ENCODE results near the gene VPS8. TPM values are rescaled to one million over a fixed set of nuclear protein-coding genes. Genes with fewer than 3 reads are reported as not detected.

Gene VPS8
- total RNA-seq, 1 donor from 2014 or later: 59.4 TPM

DNA sequence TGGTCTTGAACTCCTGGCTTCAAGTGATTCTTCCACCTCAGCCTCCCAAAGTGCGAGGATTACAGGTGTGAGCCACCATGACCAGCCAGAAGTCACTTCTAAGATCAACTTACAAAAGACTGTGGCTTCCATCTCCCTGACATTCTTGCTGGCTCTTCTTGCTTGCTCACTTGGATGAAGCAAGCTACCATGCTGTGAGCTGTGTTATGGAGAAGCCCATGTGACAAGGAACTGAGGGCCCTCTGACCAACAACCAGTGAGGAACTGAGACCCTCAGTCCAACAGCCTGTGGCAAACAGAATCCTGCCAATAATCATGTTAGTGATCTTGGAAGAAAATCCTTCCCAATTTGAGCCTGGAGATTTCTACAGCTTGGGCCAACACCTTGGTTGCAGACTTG is 7.2 kb upstream of the VPS8 start:
- H3K27me3 Mint-ChIP-seq: peaks cover 11% of the 10 kb centered on the region
- DNase-seq (ENCODE audit: extremely low spot score, unreplicated experiment): no peak

DNA sequence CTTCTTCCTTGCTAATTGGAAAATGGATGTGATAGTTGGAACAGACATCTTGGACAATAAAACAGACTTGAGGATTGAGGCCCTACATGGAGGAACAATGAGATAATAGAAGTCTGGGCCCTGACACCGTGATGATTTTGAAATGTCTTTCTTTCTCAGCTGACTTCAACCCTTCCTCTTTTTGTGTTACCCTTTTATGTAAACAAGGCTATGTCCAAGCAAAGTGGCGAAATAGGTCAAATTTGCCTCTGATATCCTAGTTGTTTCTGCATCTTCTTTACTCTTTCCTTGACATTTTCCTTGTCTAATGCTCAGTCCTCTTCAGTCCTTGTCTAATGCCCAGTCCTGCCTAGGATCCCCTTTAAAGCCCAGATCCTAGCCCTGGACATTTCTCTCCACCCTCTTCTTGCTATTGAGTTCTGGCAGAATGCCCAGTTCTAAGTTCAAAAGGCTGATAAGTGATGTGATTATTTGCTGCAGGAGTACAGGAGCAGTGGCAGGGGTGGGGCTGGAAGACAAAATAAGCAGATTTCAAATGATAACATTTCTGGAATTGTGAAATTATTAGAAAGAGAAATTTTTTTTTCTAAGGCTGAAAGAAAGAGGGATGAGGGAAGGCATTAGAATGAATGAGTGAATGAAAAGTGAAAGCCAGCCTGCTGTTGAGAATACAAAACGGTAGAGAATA is 6.5 kb upstream of the VPS8 start:
- Mint-ChIP-seq H3K4me3 (no peak overlapping the region), H3K27me3 (peaks cover 7% of the 10 kb centered on the region), H3K27ac (no peak overlapping the region), H3K4me1 (ENCODE audit: unreplicated experiment) (peaks cover 13% of the 10 kb centered on the region), H3K36me3 (no peaks in the 10 kb centered on the region), H3K9me3 (no peaks in the 10 kb centered on the region)
- no peak for DNase-seq (ENCODE audit: extremely low spot score, unreplicated experiment)
- TF ChIP-seq, protein P1, sequence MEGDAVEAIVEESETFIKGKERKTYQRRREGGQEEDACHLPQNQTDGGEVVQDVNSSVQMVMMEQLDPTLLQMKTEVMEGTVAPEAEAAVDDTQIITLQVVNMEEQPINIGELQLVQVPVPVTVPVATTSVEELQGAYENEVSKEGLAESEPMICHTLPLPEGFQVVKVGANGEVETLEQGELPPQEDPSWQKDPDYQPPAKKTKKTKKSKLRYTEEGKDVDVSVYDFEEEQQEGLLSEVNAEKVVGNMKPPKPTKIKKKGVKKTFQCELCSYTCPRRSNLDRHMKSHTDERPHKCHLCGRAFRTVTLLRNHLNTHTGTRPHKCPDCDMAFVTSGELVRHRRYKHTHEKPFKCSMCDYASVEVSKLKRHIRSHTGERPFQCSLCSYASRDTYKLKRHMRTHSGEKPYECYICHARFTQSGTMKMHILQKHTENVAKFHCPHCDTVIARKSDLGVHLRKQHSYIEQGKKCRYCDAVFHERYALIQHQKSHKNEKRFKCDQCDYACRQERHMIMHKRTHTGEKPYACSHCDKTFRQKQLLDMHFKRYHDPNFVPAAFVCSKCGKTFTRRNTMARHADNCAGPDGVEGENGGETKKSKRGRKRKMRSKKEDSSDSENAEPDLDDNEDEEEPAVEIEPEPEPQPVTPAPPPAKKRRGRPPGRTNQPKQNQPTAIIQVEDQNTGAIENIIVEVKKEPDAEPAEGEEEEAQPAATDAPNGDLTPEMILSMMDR (conservative IDR thresholded peaks at IDR 0.05): no peak

More for the DNA sequence above, 7.2 kb upstream of the VPS8 start:
- TF ChIP-seq, protein P1 (conservative IDR thresholded peaks at IDR 0.05): no peak
- no peaks in the 10 kb centered on the region for H3K9me3 Mint-ChIP-seq
- H3K4me1 Mint-ChIP-seq (ENCODE audit: unreplicated experiment): peaks cover 13% of the 10 kb centered on the region
- no peak overlapping the region for H3K27ac Mint-ChIP-seq
- H3K36me3 Mint-ChIP-seq: no peaks in the 10 kb centered on the region
- no peak overlapping the region for H3K4me3 Mint-ChIP-seq

DNA sequence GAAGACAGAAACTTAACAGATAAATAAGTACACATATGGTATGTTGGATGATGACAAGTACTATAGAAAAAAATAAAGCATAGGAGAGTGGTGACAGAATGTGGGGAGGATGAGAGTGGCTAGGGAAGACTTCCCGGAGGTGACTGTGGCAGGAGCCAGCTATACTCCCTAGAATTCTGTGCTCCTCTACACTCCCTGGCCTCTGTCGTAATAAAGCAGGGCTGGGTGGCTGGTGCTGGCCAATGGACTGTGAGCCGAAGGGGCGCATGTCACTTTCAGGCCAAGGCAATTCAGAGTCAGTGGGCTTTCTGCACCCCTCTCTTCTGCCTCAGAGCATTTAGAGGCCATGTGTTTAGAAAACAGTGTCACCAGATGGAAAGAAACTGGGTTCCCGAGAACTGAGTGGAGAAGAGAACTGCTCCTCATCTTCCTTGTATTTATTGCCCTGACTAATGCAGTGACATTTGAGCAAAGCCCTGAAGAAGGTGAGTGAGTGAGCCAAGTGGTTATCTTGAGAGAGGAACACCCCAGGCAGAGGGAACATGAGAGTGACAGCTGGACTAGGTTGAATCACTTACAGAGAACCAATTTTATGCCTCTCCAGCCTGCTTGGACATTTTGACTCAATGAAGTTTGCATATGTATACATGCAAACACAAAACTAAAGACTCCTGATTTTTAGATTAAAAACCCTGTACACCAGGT is 5.2 kb upstream of the VPS8 start:
- Mint-ChIP-seq H3K4me3 (no peak overlapping the region), H3K4me1 (ENCODE audit: unreplicated experiment) (peaks cover 14% of the 10 kb centered on the region), H3K9me3 (no peaks in the 10 kb centered on the region), H3K27me3 (no peaks in the 10 kb centered on the region), H3K27ac (no peak overlapping the region), H3K36me3 (no peaks in the 10 kb centered on the region)
- TF ChIP-seq, protein P1 (conservative IDR thresholded peaks at IDR 0.05): no peak
- DNase-seq (ENCODE audit: extremely low spot score, unreplicated experiment): no peak

DNA sequence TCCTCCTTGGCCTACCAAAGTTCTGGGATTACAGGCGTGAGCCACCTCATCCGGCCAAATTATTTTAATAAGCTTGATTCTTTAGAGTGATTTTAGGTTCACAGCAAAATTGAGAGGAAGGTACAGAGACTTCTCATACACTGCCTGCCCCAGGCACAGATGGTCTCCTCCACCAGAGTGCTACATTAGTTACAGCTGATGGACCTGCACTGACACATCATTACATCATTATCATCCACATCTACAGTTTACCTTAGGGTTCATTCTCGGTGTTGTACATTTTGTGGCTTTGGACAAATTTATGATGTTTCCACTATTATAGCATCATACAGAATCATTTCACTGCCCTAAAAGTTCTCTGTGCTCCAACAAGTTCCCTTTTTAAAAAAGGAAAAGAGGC is 4.4 kb upstream of the VPS8 start:
- no peak for DNase-seq (ENCODE audit: extremely low spot score, unreplicated experiment)
- H3K4me1 Mint-ChIP-seq (ENCODE audit: unreplicated experiment): peaks cover 19% of the 10 kb centered on the region
- TF ChIP-seq, protein P1 (conservative IDR thresholded peaks at IDR 0.05): no peak
- no peak overlapping the region for H3K27ac Mint-ChIP-seq
- no peak overlapping the region for H3K4me3 Mint-ChIP-seq
- no peaks in the 10 kb centered on the region for H3K27me3 Mint-ChIP-seq
- H3K9me3 Mint-ChIP-seq: no peaks in the 10 kb centered on the region
- no peaks in the 10 kb centered on the region for H3K36me3 Mint-ChIP-seq

DNA sequence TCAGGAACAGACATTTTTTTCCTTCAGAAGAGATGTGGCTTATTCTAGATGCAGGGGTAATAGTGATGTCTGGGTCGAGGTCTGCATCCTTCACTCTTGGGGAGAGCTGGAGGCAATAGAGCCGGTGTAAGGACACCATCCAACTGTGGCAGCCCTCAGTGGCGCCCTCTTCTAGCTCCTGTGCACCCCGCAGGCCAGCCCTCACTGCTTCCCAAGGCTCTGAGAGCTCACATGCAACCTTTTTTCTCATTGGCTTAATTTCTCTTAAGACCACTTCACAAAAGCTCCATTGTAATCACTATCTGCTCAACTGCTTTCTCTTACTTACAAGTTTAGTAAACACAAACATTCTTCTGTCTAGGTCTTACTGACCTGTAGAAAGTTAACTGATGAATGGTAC is 3.9 kb upstream of the VPS8 start:
- no peak overlapping the region for H3K27ac Mint-ChIP-seq
- H3K4me1 Mint-ChIP-seq (ENCODE audit: unreplicated experiment): peaks cover 19% of the 10 kb centered on the region

More for the DNA sequence above, 3.9 kb upstream of the VPS8 start:
- no peaks in the 10 kb centered on the region for H3K27me3 Mint-ChIP-seq
- TF ChIP-seq, protein P1 (conservative IDR thresholded peaks at IDR 0.05): peak; percentile 61
- no peaks in the 10 kb centered on the region for H3K36me3 Mint-ChIP-seq
- H3K9me3 Mint-ChIP-seq: no peaks in the 10 kb centered on the region
- H3K4me3 Mint-ChIP-seq: no peak overlapping the region
- DNase-seq (ENCODE audit: extremely low spot score, unreplicated experiment): no peak
